T-cell (primary cell): ENCODE data around the gene GRID2. TPM values are rescaled to one million over a fixed set of nuclear protein-coding genes. Genes with fewer than 3 reads are reported as not detected.

Source experiments
- ATAC-seq, 4 experiments: fragments of 200-7000 bp in 3 of 4; fragments of 150-1000 bp in 1 of 4; cut with Tn5 transposase; replicated peaks in 1 of 4; 1 replicate in 3 of 4; 2 replicates in 1 of 4; pipeline ENCODE4 v1.10.0; 2021; ENCODE audit warnings: moderate library complexity in 3 of 4, mild to moderate bottlenecking in 2 of 4, moderate number of reproducible peaks in 1 of 4
- CTCF ChIA-PET, 2 donors: fragments of 300-600 bp; sonication (Branson Sonifier 250); formaldehyde crosslinking; loops; one replicate each; lab custom pipeline; 2022; ENCODE audit warnings: antibody characterized with exemption in 2 of 2; lab: Charles Lee
- POLR2A ChIA-PET, 2 donors: fragments of 300-600 bp; sonication (Branson Sonifier 250); formaldehyde crosslinking; loops; one replicate each; lab custom pipeline; 2022; ENCODE audit warnings: antibody characterized with exemption in 2 of 2; lab: Charles Lee
- DNase-seq, 35 experiments: peaks; one replicate each; pipeline versions ENCODE4 v3.0.0 to v3.0.0-alpha.2; 2013 to 2023
- H3K27ac ChIP-seq: one replicate; pipeline ENCODE4 v1.5.1; 2013; ENCODE audit warnings: low read length
- H3K27me3 ChIP-seq, 2 experiments: replicated peaks in 1 of 2; 1 replicate in 1 of 2; 2 replicates in 1 of 2; pipeline versions ENCODE4 v1.6.1 to v1.7.0; 2013; ENCODE audit warnings: low read length in 1 of 2, mixed read lengths in 1 of 2; ENCODE audit not compliant: control insufficient read depth in 2 of 2, insufficient read depth in 2 of 2; ENCODE audit errors: extremely low read depth in 1 of 2
- H3K36me3 ChIP-seq, 2 donors: 1 replicate in 1 of 2; 2 replicates in 1 of 2; pipeline versions ENCODE4 v1.6.1 to v1.7.0; 2013; ENCODE audit warnings: low read length in 1 of 2; ENCODE audit not compliant: control insufficient read depth in 2 of 2, insufficient read depth in 1 of 2; ENCODE audit errors: extremely low read depth in 1 of 2
- H3K4me1 ChIP-seq, 2 experiments: 1 replicate in 1 of 2; 2 replicates in 1 of 2; pipeline versions ENCODE4 v1.6.1 to v1.7.0; 2013; ENCODE audit warnings: low read length in 2 of 2, mixed read lengths in 1 of 2; ENCODE audit not compliant: insufficient read depth in 2 of 2, control insufficient read depth in 1 of 2; ENCODE audit errors: extremely low read depth in 1 of 2
- H3K4me3 ChIP-seq, 2 donors: 1 replicate in 1 of 2; 2 replicates in 1 of 2; pipeline versions ENCODE4 v1.5.1 to v1.7.0; 2013; ENCODE audit warnings: mild to moderate bottlenecking in 2 of 2, low read length in 1 of 2, moderate library complexity in 1 of 2; ENCODE audit not compliant: control insufficient read depth in 1 of 2; ENCODE audit errors: extremely low read depth in 1 of 2
- H3K9me3 ChIP-seq: 2 replicates; pipeline ENCODE4 v1.7.0; 2013
- H3K27ac Mint-ChIP-seq, 2 donors: one replicate each; pipeline ENCODE4 v1.8.0; 2020 to 2021; ENCODE audit warnings: mild to moderate bottlenecking in 2 of 2, mixed read lengths in 2 of 2
- H3K27me3 Mint-ChIP-seq, 2 donors: one replicate each; pipeline ENCODE4 v1.8.0; 2021 to 2022; ENCODE audit warnings: mixed read lengths in 2 of 2
- H3K36me3 Mint-ChIP-seq: one replicate; pipeline ENCODE4 v1.8.0; 2021; ENCODE audit warnings: mixed read lengths
- H3K4me1 Mint-ChIP-seq, 3 donors: one replicate each; pipeline ENCODE4 v1.8.0; 2020 to 2022; ENCODE audit warnings: mixed read lengths in 3 of 3, mild to moderate bottlenecking in 1 of 3
- H3K4me3 Mint-ChIP-seq, 3 donors: one replicate each; pipeline ENCODE4 v1.8.0; 2020 to 2022; ENCODE audit warnings: mild to moderate bottlenecking in 3 of 3, mixed read lengths in 3 of 3, moderate library complexity in 3 of 3
- H3K9me3 Mint-ChIP-seq, 3 donors: one replicate each; pipeline ENCODE4 v1.8.0; 2020 to 2022; ENCODE audit warnings: mixed read lengths in 3 of 3
- WGBS: methylation state at CpG from one replicate; pipeline ENCODE4 v1.1.5; 2013; ENCODE audit warnings: missing lambda C conversion rate; ENCODE audit not compliant: insufficient coverage; 5-methylcytosine and 5-hydroxymethylcytosine counted together
- total RNA-seq, 35 experiments: library from RNA in 6 of 35; stranded (reverse) in 6 of 35; fragments of 120-200 nt in 1 of 35; gene quantifications; one replicate each; pipeline versions ENCODE4 v1.2.1 to v1.2.4 and lab custom pipeline; 2013 to 2026

The GRID2 gene
- total RNA-seq, 5 donors from 2014 or later (not counting 1 experiment from before 2014, with no cell fraction given) = 0.13 to 0.18 TPM; not detected in 3

DNA sequence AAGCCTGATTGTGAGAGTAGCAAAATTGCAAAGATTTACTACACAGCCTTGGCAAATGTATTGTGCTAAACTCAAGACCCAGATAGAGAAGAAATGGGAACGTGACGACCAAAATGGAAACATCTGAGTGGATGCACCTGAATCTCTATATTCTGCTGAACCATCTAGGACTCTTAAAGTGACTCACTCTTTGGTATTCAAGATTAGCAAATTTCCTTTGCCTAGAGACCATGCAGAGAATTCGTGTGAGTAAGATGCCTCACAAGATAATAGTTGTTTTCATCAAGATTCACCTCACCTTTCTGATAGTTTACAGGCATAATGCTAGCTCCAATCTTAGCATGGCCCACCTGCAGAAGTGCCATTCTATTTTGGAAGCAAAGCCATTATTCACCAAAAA, 1510.4 kb downstream of the GRID2 start:
- Histone ChIP-seq H3K36me3 (no peaks in the 10 kb centered on the region), H3K27ac (no peak overlapping the region), H3K27me3 (no peaks in the 10 kb centered on the region), H3K4me3 (no peak overlapping the region), H3K4me1 (no peaks in the 10 kb centered on the region), H3K9me3 (no peaks in the 10 kb centered on the region)
- no peak overlapping the region for H3K4me3 Mint-ChIP-seq
- no peak overlapping the region for H3K27ac Mint-ChIP-seq
- H3K4me1 Mint-ChIP-seq = no peaks in the 10 kb centered on the region
- 88% methylated on average over 3 of the region's 3 CpGs for WGBS
- peaks cover 0 to 6% of the 10 kb centered on the region in 2 donors for H3K27me3 Mint-ChIP-seq
- DNase-seq = no peak
- ChIA-PET POLR2A (no interaction called here), CTCF (no interaction called here)
- H3K9me3 Mint-ChIP-seq = peaks cover 3 to 11% (median 4%) of the 10 kb centered on the region in 3 donors
- ATAC-seq = no peak
- H3K36me3 Mint-ChIP-seq = no peaks in the 10 kb centered on the region

DNA sequence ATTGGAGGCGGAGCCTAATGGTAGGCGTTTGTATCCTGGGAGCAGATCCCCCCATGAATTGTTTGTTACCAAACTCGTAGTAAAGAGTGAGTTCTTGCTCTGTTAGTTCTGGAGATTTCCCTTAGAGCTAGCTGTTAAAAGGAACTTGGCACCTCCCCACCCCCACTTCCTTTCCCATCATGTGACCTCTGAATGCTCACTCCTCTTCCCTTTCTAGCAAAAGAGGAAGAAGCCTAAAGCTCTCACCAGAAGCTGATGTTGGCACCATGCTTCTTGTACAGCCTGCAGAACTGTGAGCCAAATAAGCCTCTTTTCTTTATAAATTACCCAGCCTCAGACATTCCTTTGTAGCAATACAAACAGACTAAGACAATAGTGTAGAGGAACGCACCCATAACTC, 1511.0 kb downstream of the GRID2 start:
- Histone ChIP-seq H3K9me3 (no peaks in the 10 kb centered on the region), H3K4me3 (no peak overlapping the region), H3K36me3 (no peaks in the 10 kb centered on the region), H3K4me1 (no peaks in the 10 kb centered on the region), H3K27ac (no peak overlapping the region), H3K27me3 (no peaks in the 10 kb centered on the region)
- Mint-ChIP-seq H3K4me3 (no peak overlapping the region), H3K27ac (no peak overlapping the region), H3K27me3 (peaks cover 0 to 6% of the 10 kb centered on the region in 2 donors), H3K4me1 (no peaks in the 10 kb centered on the region), H3K9me3 (peaks cover 3 to 11% (median 4%) of the 10 kb centered on the region in 3 donors), H3K36me3 (no peaks in the 10 kb centered on the region)
- WGBS = no CpG with 5 or more reads among the region's 4 CpGs
- ChIA-PET POLR2A (no interaction called here), CTCF (no interaction called here)
- DNase-seq (no peak), ATAC-seq (no peak)
